ENCODE data around the gene CHST8. TPM values are rescaled to one million over a fixed set of nuclear protein-coding genes. Genes with fewer than 3 reads are reported as not detected.
"Not testable (repeated sequence)": the region's sequence is repeated elsewhere in the genome, so short reads cannot be mapped to it uniquely, and the experiment has no call there.

The CHST8 gene
- total RNA-seq, 1 experiment from 2014 or later = 0.12 TPM

DNA sequence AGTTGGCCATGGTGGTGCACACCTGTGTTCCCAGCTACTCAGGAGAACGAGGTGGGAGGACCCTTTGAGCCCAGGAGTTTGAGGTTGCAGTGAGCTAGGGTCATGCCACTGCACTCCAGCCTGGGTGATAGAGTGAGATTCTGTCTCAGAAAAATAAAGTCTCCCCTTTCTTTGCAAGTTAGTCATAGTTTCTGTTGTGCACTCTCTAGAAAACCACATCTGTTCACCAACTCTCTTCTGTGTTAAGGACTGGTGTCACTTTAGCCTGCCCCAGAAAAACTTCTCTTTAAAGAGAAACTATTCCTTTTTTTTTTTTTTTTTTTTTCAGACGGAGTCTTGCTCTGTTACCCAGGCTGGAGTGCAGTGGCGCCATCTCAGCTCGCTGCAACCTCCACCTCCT lies 4.9 kb upstream of the CHST8 start:
- no peak for DNase-seq (ENCODE audit: extremely low read depth, low read depth)

DNA sequence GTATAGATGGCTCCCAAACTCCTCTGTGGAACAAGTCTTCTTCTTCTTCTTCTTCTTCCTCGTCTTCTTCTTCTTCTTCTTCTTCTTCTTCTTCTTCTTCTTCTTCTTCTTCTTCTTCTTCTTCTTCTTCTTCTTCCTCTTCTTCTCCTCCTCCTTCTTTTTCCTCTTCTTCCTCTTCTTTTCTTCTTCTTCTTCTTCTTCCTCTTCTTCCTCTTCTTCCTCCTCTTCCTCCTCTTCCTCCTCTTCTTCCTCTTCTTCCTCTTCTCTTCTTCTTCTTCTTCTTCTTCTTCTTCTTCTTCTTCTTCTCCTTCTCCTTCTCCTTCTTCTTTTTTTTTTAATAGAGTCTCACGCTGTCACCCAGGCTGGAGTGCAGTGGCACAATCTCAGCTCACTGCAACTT lies 3.4 kb upstream of the CHST8 start:
- DNase-seq (ENCODE audit: extremely low read depth, low read depth) = not testable (repeated sequence)

DNA sequence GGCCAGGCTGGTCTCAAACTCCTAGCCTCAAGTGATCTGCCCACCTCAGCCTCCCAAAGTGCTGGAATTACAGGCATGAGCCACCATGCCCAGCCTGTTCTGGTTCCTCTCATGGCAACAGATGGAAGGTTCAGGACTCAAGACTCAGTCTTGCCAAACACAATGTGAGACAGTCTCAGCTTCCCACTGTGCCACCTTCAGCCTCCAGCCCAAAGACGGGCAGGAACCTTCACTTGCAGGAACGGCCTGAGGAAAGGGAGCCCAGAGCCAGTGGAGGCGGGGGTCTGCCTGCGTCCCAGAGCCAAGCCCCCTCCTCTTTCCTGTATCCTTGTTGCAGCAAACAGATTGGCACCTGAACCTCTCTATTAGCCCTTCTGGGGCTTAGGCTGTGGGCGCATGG lies 2.9 kb upstream of the CHST8 start:
- DNase-seq (ENCODE audit: extremely low read depth, low read depth) = no peak

GRCh38 chr19:33620611-33621010 lies 1.1 kb upstream of the CHST8 start:
- DNase-seq (ENCODE audit: extremely low read depth, low read depth) = no peak

DNA sequence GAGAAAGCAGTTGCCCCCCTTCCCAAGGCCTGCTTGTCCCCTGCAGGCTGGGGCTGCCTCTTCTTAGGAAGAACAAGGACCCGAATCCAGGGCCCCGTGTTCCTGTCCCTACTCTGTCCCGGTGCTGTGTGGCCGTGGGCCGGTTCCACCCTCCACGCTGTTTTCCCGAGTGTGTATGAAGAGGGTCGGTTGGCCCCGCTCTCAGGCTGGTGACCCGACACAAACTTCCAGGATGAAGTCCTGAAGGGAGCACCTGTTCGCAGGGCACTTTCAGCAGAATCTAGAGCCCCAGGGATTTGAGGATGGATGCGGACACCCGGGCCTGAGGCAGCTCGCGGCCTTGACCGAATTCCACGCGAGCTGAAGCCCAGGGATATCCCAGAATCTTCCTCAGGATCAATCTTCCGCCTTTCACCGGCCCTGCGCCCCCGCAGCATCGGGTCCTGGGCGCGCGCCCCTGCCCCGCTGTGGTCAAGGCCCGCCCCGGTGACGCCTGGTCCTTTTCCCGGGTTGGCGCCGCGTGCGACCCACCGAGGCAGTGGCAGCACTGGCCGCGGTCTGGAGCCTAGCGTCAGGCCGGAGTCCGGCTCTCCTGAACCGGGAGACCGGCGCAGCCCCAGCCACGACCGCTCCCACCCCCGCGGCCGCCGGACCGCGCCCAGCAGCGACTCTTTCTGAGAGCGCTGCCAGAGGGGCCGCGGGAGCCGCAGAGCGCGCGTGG lies 528 bp upstream of the CHST8 start:
- DNase-seq (ENCODE audit: extremely low read depth, low read depth) = no peak

GRCh38 chr19:33622505-33622808 lies 704 bp downstream of the CHST8 start:
- DNase-seq (ENCODE audit: extremely low read depth, low read depth) = no peak

DNA sequence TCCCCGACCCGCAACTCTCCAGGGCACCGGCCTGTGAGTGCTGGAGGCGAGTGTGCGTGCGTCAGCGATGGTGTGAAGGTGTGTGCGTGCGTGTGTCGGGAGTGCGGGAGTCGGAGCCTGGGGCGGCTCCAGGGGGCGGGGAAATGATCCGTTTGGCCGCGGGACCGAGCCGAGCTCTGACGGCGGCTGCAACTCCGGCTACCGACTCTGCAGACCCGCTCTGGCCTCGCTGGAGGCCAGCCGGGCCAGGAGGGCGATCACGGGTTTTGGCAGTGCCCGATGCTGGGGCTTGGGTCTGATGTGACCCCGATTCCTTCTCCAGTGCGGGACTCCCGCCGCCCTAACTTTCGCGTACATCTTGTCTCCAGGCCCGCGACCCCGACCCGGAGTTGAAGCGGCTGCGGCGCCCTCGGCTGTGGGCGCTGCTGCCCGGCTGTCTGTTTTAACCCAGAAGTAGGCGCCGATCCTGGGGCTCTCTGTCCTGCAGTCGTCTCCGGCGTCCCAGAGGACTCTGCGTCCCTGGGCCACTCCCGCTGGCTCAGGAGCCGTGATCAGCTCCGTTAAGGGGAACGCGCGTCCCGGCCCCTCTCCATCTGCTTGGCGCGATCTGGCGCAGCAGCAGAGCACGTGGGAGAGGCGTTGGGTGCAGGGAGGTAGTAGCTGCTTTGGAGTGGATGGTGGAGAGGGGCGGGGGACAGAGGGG lies 1.2 kb downstream of the CHST8 start:
- no peak for DNase-seq (ENCODE audit: extremely low read depth, low read depth)

DNA sequence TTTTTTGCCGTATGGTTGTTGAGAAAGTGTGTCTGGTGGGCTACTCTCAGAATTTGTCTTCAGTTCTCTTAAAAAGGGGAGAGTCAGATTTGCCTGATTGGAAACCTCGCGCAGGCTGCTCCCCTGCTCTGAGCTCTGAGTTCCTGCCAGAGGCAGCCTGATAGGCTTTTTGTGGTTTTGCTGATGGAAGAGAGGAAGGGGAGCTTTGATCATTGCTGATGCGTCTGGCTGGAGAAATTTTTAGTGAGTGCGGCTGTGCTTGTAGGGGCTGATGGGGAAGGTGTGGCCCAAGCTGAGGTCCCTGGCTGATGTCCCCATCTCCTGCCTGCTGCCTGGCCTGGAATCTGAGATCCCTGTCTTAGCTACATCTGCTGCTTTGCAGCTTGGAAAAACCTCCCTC lies 2.8 kb downstream of the CHST8 start:
- DNase-seq (ENCODE audit: extremely low read depth, low read depth) = no peak

GRCh38 chr19:33627526-33627925 lies 5.8 kb downstream of the CHST8 start:
- DNase-seq (ENCODE audit: extremely low read depth, low read depth) = no peak

DNA sequence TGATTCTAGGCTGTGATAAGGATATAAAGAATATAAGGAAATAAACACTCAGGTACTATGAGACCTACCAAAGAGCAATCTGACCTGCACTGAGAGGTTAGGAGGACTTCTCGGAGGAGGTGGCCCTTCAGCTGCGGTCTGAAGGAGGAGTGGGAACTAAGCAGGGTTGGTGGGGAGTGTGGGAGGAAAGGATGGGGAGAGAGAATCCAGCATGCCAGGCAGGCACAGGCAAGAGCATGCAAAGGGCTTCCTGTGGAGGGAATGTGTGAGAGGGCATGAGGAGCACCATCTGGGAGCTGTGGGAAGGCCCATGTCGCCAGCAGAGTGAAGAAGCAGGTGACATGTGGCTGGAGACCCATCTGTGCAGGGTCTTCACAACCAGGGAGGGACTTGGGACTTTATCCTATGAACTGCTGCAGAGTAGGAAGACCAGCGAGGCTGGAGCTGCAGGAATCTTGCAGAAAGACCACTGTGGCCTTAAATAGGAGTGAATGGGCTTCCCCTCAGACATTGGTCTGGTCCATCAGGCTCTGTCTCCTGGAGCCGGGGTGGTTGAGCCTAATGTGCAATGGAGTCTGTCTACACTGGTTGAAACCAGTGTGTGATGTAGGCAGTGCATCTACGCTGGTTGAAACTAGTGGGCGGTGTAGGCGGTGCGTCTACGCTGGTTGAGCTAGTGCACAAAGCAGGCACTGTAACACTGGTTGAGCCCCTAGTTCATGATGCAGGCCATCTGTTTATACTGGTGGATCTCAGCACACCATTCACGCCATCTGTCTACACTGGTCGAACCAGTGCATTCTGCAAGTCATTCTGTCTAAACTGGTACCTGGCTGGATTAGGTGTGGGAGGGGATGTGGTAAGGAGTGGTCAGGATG lies 6.4 kb downstream of the CHST8 start:
- DNase-seq (ENCODE audit: extremely low read depth, low read depth) = no peak

- no peak for DNase-seq (ENCODE audit: extremely low read depth, low read depth)
Observed at GRCh38 chr19:33628921-33629825, 7.4 kb downstream of the CHST8 start.

DNA sequence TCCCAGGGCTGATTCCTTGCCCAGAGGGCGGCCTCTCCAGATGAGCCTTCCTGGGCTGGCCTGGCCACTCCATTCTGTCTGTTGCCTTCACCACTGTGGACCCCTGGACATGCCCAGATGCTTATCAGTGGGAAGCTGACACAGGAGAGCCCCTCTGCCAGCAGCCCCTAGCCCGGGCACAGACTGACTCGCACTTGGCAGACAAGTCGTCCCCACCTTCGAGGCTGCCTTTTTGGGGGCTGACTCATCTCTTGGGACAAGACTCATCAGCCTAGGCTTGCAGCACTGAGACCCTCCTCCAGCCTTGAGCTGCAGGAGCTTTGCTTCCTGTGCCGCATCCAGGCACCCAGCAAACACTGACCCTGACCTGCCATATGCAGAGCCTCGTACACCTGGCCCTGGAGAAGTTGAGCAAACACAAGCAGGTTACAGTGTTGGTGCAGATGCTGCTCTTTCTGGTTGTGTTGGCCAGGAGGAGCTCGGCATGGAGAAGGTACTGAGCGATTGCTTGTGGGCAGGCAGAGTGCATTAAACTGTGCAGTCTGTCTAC lies 8.1 kb downstream of the CHST8 start:
- DNase-seq (ENCODE audit: extremely low read depth, low read depth) = no peak

DNA sequence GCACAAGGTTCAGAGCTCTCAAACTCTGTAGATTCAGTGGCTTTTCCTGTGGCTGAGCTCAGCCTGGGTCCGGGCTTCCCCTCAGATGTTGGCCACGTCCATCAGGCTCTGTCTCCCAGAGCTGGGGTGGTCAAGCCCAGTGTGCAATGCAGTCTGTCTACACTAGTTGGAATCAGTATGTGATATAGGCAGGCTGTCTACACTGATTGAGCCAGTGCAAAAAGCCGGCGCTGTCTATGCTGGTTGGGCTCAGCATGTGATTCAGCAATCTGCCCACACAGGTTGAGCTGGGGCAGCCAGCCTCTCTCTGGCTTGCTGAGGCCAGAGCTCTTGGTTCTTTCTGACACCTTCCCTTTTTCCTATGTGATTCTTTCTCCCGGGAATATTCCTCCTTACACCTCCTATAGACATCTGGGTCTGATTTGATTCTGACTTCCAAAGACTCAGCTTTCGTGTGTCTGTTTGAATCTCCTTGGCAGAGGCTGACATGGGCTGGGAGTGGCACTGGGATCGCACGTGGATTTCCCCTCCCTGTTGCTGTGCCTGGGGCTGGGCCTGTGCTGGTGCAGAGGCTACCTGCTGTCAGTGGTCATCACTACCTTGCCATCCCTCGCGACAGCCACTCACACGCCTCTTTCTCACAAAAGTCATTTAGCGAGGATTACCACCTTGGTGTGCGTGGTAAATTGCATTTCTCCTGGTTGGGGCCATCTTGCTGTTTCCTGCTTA lies 9.3 kb downstream of the CHST8 start:
- DNase-seq (ENCODE audit: extremely low read depth, low read depth) = no peak

- no peak for DNase-seq (ENCODE audit: extremely low read depth, low read depth)
Observed at GRCh38 chr19:33631609-33631973, 9.8 kb downstream of the CHST8 start.

- no peak for DNase-seq (ENCODE audit: extremely low read depth, low read depth)
Observed at GRCh38 chr19:33634361-33635091, 12.8 kb downstream of the CHST8 start.

- DNase-seq (ENCODE audit: extremely low read depth, low read depth) = no peak
Observed at GRCh38 chr19:33638167-33639034, 16.6 kb downstream of the CHST8 start.

GRCh38 chr19:33639035-33639681 lies 17.4 kb downstream of the CHST8 start:
- no peak for DNase-seq (ENCODE audit: extremely low read depth, low read depth)

DNA sequence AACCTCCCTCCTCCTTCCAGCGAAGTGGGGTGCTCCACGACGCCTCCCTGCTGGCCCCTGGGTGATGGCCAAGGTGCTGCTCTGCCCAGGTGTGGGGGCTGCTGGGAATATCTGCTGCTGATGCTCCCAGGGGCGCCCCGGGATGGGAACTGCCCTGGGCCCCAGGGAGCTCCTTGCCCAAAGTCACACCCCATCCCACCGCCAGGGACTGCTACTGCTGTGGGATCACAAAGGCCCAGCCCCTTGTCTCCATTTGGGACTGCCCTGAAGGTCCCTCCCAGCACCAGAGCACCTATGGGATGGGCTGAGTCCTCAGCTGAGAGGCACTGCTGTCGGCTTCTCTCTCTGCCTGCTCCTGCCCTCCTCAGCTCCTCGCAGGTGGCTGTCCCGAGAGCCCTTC lies 19.0 kb downstream of the CHST8 start:
- no peak for DNase-seq (ENCODE audit: extremely low read depth, low read depth)
